IPS-18c (cell line): ENCODE measurements around the gene CLCN7.

Source experiments
- H3K4me3 ChIP-seq: 2 replicates; pipeline ENCODE4 v1.7.0; 2013; ENCODE audit warnings: low read depth, mild to moderate bottlenecking, low read length, moderate library complexity; ENCODE audit not compliant: insufficient read depth
- H3K9me3 ChIP-seq: one replicate; pipeline ENCODE4 v1.6.1; 2013; ENCODE audit warnings: mild to moderate bottlenecking, low read length, moderate library complexity; ENCODE audit not compliant: control insufficient read depth, insufficient read depth

Gene CLCN7

DNA sequence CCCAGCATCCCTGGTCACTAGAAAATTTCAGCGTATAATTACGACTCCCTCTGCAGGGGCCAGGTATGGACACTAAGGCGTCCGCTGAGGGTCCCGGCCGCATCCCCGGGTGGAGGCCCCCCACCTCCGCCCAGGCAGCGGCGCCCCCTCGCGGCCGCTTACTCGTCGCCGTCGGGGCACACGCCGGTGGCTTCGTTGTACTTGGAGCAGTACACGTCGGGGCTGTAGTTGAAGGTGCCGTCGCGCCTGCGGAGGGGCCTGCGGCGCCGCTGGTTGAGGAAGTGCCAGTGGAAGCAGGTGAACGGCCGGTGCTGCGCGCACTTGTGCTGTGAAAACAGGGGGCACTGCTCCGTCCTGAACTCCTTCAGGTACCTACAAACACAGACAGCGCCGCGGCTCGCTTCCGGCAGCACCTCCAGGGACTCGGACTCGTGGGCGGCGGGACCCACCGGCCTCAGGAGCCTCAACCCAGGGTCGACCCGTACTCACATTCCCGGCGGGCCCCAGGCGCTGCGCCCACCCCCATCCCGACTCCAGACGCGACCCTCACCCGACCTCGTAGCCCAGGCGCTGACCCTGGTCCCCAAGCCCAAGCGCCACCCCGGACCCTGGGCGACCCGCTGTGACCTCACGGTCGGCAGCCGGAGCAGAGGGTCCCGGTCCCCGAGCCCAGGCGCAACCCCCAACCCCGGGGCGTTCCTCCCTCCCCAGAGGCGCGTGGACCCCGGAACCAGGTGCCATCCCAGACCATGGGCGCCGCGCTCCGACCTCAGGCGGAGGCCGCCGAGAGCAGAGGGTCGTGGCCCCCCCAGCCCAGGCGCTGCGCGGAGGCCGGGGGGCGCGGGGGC is 60.9 kb downstream of the CLCN7 start:
- Histone ChIP-seq H3K4me3 (peak overlapping the region; percentile 82), H3K9me3 (no peaks in the 10 kb centered on the region)

- H3K9me3 ChIP-seq: no peaks in the 10 kb centered on the region
These were observed 62.0 kb downstream of the CLCN7 start for GRCh38 chr16:1412847-1413246.

DNA sequence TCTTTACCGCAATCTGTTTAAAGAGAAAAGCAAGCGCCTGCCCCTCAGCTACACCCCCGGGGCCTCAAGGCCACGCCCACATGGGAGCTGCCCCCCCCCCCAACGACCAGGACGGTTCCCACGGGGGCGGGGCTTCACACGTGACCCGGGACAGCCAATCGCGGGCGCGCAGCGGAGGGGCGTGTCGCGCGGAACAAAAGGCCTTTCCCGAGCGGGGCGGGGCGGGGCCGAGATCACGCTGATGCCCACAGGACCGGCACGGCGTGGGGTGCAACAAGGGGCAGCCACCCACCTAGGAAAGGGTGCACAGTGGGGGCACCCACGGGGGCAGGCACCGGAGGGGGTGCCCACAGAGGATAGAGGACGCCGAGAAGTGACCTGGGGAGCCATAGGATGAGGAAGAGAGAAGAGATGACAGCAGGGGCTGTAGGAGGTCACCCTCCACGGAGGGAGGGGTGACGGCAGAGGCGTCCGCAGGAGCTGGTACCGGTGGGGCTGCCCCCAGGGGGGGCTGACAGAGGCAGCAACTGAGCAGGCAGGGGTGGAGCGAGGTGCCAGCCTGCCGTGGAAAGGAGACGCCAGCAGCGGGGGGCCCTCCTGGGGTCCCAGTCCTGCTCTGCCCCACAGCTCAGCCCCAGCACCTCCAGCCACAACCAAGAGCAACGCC is 66.5 kb downstream of the CLCN7 start:
- no peaks in the 10 kb centered on the region for H3K9me3 ChIP-seq
- peak overlapping the region; percentile 78 for H3K4me3 ChIP-seq

More at GRCh38 chr16:1412847-1413246, 62.0 kb downstream of the CLCN7 start:
- no peak overlapping the region for H3K4me3 ChIP-seq

DNA sequence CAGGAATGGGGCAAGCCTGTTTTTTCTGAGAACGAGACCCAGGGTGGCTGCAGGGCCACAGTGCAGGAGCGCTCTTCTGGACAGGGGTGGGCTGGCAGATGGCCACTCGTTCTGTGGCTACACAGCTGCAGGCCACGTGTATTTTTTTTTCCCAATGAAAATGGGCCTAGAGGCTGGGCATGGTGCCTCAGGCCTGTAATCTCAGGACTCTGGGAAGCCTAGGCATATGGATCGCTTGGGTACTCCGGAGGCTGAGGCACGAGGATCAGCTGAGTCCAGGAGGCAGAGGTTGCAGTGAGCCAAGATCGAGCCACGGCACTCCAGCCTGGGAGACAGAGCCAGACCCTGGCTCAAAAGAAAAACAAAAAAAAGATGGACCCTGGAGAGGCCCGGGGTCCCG is 67.1 kb downstream of the CLCN7 start:
- Histone ChIP-seq H3K9me3 (no peaks in the 10 kb centered on the region), H3K4me3 (no peak overlapping the region; the same call in 1 of the 2 replicates)

DNA sequence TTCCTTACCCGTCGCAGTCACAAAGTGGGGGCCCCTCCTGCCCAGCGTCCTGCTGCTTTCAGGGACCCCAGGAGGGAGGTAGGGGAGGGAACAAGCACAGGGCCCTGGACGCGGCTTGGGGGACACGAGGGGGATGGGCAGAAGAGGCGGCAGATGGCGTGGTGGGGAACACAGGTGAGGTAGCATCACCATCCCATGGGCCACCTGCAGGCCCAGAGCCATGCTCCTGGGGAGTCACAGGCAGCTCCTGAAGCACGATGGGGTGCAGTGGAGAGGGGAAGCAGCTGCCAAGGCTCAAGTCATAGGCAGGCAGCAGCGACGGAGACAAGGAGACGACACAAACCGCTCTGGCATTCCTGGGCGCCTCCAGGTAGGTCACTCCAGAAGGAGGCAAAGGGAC is 71.1 kb downstream of the CLCN7 start:
- Histone ChIP-seq H3K9me3 (no peaks in the 10 kb centered on the region), H3K4me3 (no peak overlapping the region)

- H3K4me3 ChIP-seq: no peak overlapping the region
- no peaks in the 10 kb centered on the region for H3K9me3 ChIP-seq
These were observed 71.8 kb downstream of the CLCN7 start for GRCh38 chr16:1403036-1403435.

GRCh38 chr16:1401758-1402154 is 73.1 kb downstream of the CLCN7 start:
- no peaks in the 10 kb centered on the region for H3K9me3 ChIP-seq

GRCh38 chr16:1401061-1401757 is 73.6 kb downstream of the CLCN7 start:
- no peak overlapping the region for H3K4me3 ChIP-seq
- H3K9me3 ChIP-seq: no peaks in the 10 kb centered on the region

More at GRCh38 chr16:1401758-1402154, 73.1 kb downstream of the CLCN7 start:
- H3K4me3 ChIP-seq: no peak overlapping the region

DNA sequence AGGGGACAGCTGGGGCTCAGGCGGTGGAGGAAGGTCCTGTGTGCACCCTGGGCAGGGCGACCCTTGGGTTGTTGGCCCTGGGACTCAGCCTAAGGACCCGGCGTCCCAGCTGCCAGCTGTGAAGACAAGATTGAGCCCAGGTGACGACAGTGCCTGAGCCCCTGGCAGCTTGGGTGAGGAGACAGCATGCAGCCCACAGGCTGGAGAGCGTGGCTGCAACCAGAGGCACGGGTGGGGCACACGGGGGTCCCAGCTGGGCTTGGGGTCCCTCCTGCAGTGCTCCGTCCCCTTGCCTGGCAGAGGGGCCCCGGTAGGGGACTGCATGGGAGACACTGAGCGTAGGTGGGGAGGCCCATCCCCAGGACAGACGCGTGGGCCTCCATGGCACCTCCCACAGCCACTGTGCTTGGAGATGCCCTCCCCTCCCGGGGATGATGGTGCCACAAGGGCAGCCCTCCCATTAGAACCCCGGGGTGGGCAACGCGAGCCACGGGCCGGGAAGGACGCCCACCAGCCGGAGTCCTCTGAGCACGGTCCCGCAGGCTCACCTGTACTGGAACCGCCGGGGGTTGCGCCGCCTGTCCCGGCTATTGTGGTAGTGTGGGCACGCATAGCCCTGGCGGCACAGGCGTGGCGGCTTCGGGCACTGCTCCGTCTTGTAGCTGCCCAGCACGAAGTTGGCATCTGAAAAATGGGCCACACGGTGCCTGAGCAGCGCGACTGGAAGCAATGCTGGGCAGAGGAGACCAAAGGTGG is 75.8 kb downstream of the CLCN7 start:
- H3K4me3 ChIP-seq: no peak overlapping the region
- H3K9me3 ChIP-seq: no peaks in the 10 kb centered on the region

GRCh38 chr16:1398351-1398750 is 76.5 kb downstream of the CLCN7 start:
- H3K9me3 ChIP-seq: no peaks in the 10 kb centered on the region
- H3K4me3 ChIP-seq: no peak overlapping the region

DNA sequence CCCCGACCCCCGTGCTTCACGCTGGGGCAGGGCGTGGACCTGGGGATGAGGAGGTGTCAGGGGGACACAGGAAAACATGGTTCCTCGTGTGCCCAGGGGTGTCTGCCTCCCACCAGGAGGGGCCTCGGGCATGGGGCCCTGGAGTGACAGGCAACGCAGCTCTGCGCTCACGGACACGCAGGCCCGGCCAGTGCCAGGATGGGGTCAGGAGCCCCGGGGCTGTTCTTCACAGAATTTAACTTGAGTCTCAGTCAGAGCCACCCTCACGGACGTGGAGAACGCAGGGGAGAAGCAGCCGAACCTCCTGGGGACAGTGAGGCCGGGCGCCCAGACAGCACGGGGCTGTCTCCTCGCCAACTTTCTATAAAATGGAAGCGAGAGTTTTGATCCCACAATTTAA is 77.0 kb downstream of the CLCN7 start:
- H3K4me3 ChIP-seq: no peak overlapping the region

GRCh38 chr16:1395444-1396031 is 79.3 kb downstream of the CLCN7 start:
- H3K4me3 ChIP-seq: no peak overlapping the region
- no peaks in the 10 kb centered on the region for H3K9me3 ChIP-seq

More for the DNA sequence above, 77.0 kb downstream of the CLCN7 start:
- no peaks in the 10 kb centered on the region for H3K9me3 ChIP-seq
